HepG2 (cell line): Measurements from ENCODE around the gene HDGFL2. TPM values are rescaled to one million over a fixed set of nuclear protein-coding genes. Genes with fewer than 3 reads are reported as not detected.
A peak's percentile ranks its signal among the peaks of the same experiment; 100 is the strongest.

ENCODE experiments used
- BHLHE40 ChIP-seq: IDR thresholded peaks from 2 replicates; pipeline ENCODE4 v1.6.1; 2011; ENCODE audit warnings: low read length, improper control_type of control experiment
- MYC ChIP-seq: sonication (generic); formaldehyde crosslinking; IDR thresholded peaks from 2 replicates; pipeline ENCODE4 v1.9.0; 2021; ENCODE audit warnings: missing genetic modification reagents, borderline replicate concordance
- NKX3-1 ChIP-seq: sonication (generic); formaldehyde crosslinking; IDR thresholded peaks from 2 replicates; pipeline ENCODE4 v1.5.0; 2020; ENCODE audit warnings: missing genetic modification reagents
- SAP130 ChIP-seq: IDR thresholded peaks from 2 replicates; pipeline ENCODE4 v1.6.1; 2016; ENCODE audit warnings: low read depth
- TRIM22 ChIP-seq: fragments of 450-650 bp; IDR thresholded peaks from 2 replicates; pipeline ENCODE4 v1.6.1; 2017
- YY1 ChIP-seq: IDR thresholded peaks from 2 replicates; pipeline ENCODE4 v1.6.1; 2011; ENCODE audit warnings: low read length, low read depth, moderate library complexity, mild to moderate bottlenecking; ENCODE audit not compliant: insufficient read depth, insufficient replicate concordance
- ZFP82 ChIP-seq: sonication (generic); formaldehyde crosslinking; IDR thresholded peaks from 2 replicates; pipeline ENCODE4 v1.5.1; 2020; ENCODE audit warnings: mild to moderate bottlenecking, missing genetic modification reagents, borderline replicate concordance
- ZMYM4 ChIP-seq: sonication (generic); formaldehyde crosslinking; IDR thresholded peaks from 2 replicates; pipeline ENCODE4 v1.8.1; 2023; ENCODE audit warnings: mild to moderate bottlenecking, missing genetic modification reagents
- ZNF160 ChIP-seq: sonication (generic); formaldehyde crosslinking; IDR thresholded peaks from 2 replicates; pipeline ENCODE4 v1.8.0; 2022; ENCODE audit warnings: mild to moderate bottlenecking, inconsistent platforms, missing genetic modification reagents
- ZNF460 ChIP-seq: sonication (generic); formaldehyde crosslinking; IDR thresholded peaks from 2 replicates; pipeline ENCODE4 v1.5.1; 2020; ENCODE audit warnings: missing genetic modification reagents, mild to moderate bottlenecking, borderline replicate concordance
- ZNF746 ChIP-seq: sonication (generic); formaldehyde crosslinking; IDR thresholded peaks from 2 replicates; pipeline ENCODE4 v1.8.0; 2022; ENCODE audit warnings: mild to moderate bottlenecking, missing genetic modification reagents
- polyA plus RNA-seq, 8 experiments: library from polyadenylated mRNA; depleted of rRNA in 3 of 8; stranded (reverse) in 7 of 8; unstranded in 1 of 8; fragments of >200 nt; fragmentation: Illumina TruSeq in 4 of 8; extraction: Trizol in 4 of 8; gene quantifications; 2 replicates each; pipeline versions ENCODE4 v1.2.1 to v1.2.3, GENCODE V29; 2011 to 2016; ENCODE audit warnings: low read depth in 4 of 8, missing spikeins in 1 of 8, mixed read lengths in 1 of 8; ENCODE audit not compliant: insufficient read depth in 1 of 8
- total RNA-seq, 5 experiments: library from RNA; depleted of rRNA; stranded (reverse); fragments of >200 nt; fragmentation: Illumina TruSeq; extraction: Trizol; gene quantifications; 2 replicates each; pipeline ENCODE4 v1.2.3, GENCODE V29; 2016; ENCODE audit warnings: low read depth in 1 of 5
- TF ChIP-seq, protein P1 (sequence below): sonication (generic); formaldehyde crosslinking; IDR thresholded peaks from 2 replicates; pipeline ENCODE4 v1.4.0; 2020; ENCODE audit warnings: missing genetic modification reagents
- TF ChIP-seq, protein P2 (sequence below): sonication (generic); formaldehyde crosslinking; IDR thresholded peaks from 2 replicates; pipeline ENCODE4 v1.4.0; 2020; ENCODE audit warnings: mild to moderate bottlenecking, missing genetic modification reagents

Gene HDGFL2
- total and polyA plus RNA-seq, 2 of the 13 experiments (the other 11 are each of a cell fraction or from before 2014, with no cell fraction given), result 20.0 to 51.1 TPM

GRCh38 chr19:4522291-4523002 lies 50.4 kb downstream of the HDGFL2 start (continued):
- TF ChIP-seq, protein P1, sequence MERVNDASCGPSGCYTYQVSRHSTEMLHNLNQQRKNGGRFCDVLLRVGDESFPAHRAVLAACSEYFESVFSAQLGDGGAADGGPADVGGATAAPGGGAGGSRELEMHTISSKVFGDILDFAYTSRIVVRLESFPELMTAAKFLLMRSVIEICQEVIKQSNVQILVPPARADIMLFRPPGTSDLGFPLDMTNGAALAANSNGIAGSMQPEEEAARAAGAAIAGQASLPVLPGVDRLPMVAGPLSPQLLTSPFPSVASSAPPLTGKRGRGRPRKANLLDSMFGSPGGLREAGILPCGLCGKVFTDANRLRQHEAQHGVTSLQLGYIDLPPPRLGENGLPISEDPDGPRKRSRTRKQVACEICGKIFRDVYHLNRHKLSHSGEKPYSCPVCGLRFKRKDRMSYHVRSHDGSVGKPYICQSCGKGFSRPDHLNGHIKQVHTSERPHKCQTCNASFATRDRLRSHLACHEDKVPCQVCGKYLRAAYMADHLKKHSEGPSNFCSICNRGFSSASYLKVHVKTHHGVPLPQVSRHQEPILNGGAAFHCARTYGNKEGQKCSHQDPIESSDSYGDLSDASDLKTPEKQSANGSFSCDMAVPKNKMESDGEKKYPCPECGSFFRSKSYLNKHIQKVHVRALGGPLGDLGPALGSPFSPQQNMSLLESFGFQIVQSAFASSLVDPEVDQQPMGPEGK (CRISPR knock-in tag), result peak; percentile 62
- TF ChIP-seq ZMYM4 (CRISPR knock-in tag) (0 out of 2 replicates have a peak, but pooled peaks have one; percentile 25), YY1 (no peak), BHLHE40 (no peak), MYC (CRISPR knock-in tag) (no peak), ZFP82 (CRISPR knock-in tag) (no peak), NKX3-1 (CRISPR knock-in tag) (no peak), TRIM22 (no peak), ZNF160 (CRISPR knock-in tag) (no peak), ZNF746 (no peak), SAP130 (CRISPR knock-in tag) (no peak; the same call in 1 of the 2 replicates), ZNF460 (CRISPR knock-in tag) (peak; percentile 54; the same call in 1 of the 2 replicates)
- TF ChIP-seq, protein P2, sequence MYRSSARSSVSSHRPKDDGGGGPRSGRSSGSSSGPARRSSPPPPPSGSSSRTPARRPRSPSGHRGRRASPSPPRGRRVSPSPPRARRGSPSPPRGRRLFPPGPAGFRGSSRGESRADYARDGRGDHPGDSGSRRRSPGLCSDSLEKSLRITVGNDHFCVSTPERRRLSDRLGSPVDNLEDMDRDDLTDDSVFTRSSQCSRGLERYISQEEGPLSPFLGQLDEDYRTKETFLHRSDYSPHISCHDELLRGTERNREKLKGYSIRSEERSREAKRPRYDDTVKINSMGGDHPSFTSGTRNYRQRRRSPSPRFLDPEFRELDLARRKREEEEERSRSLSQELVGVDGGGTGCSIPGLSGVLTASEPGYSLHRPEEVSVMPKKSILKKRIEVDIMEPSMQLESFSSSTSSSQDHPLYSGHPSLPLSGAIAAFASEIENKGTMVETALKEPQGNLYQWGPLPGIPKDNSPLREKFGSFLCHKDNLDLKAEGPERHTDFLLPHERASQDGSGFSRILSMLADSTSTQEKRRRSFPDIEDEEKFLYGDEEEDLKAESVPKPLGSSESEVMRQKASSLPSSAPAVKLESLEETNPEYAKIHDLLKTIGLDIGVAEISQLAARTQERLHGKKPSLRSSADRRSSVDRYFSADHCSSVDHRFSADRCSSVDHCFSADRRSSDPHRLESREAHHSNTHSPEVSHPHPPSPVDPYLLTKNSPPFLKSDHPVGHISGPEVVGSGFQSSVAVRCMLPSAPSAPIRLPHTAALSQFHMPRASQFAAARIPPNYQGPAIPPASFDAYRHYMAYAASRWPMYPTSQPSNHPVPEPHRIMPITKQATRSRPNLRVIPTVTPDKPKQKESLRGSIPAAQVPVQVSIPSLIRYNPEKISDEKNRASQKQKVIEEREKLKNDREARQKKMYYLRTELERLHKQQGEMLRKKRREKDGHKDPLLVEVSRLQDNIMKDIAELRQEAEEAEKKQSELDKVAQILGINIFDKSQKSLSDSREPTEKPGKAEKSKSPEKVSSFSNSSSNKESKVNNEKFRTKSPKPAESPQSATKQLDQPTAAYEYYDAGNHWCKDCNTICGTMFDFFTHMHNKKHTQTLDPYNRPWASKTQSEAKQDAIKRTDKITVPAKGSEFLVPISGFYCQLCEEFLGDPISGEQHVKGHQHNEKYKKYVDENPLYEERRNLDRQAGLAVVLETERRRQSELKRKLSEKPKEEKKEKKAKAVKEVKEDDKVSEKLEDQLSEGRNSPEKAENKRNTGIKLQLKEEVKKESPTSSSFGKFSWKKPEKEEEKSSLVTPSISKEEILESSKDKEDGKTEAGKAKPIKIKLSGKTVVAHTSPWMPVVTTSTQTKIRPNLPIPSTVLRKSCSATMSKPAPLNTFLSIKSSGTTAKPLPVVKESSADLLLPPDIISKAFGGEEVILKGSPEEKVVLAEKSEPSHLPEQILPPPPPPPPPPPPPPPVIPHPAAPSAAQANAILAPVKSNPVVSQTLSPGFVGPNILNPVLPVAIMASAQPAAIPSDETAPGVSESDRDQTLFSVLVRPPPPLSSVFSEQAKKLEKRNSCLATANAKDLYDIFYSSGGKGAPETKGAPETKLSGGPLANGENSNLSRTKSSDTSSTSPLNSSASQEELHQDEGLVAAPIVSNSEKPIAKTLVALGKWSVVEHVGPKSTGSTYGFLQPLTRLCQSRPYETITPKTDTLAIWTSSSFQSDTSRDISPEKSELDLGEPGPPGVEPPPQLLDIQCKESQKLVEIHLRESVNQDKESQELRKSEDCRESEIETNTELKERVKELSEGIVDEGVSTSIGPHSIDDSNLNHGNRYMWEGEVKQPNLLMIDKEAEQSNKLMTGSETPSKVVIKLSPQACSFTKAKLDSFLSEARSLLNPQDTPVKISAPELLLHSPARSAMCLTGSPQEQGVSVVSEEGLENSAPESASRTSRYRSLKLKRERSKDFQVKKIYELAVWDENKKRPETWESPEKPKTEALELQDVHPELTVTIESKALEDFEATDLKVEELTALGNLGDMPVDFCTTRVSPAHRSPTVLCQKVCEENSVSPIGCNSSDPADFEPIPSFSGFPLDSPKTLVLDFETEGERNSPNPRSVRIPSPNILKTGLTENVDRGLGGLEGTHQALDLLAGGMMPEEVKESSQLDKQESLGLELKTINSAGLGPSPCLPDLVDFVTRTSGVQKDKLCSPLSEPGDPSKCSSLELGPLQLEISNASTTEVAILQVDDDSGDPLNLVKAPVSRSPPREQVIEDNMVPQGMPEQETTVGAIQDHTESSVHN (CRISPR knock-in tag), result no peak
- TF ChIP-seq, all 625 proteins: peak for 5
